ENCODE data around the gene KANSL3.

The KANSL3 gene

GRCh38 chr2:96608469-96609455 is 29.4 kb downstream of the KANSL3 start:
- no peak for DNase-seq (ENCODE audit: low read depth in 2 of 2)

- DNase-seq (ENCODE audit: low read depth in 2 of 2): no peak
Measured at GRCh38 chr2:96604104-96604503, 34.0 kb downstream of the KANSL3 start.

- no peak for DNase-seq (ENCODE audit: low read depth in 2 of 2)
Measured at GRCh38 chr2:96602330-96602823, 35.7 kb downstream of the KANSL3 start.

GRCh38 chr2:96601382-96602292 is 36.5 kb downstream of the KANSL3 start:
- DNase-seq (ENCODE audit: low read depth in 2 of 2): no peak

- no peak for DNase-seq (ENCODE audit: low read depth in 2 of 2)
Measured at GRCh38 chr2:96599941-96600340, 38.2 kb downstream of the KANSL3 start.

- DNase-seq (ENCODE audit: low read depth in 2 of 2): no peak
Measured at GRCh38 chr2:96596596-96596995, 41.5 kb downstream of the KANSL3 start.

- DNase-seq (ENCODE audit: low read depth in 2 of 2): no peak
Measured at GRCh38 chr2:96594691-96595152, 43.4 kb downstream of the KANSL3 start.

- no peak for DNase-seq (ENCODE audit: low read depth in 2 of 2)
Measured at GRCh38 chr2:96594282-96594681, 43.8 kb downstream of the KANSL3 start.

GRCh38 chr2:96591494-96591893 is 46.6 kb downstream of the KANSL3 start:
- no peak for DNase-seq (ENCODE audit: low read depth in 2 of 2)

GRCh38 chr2:96591054-96591453 is 47.1 kb downstream of the KANSL3 start:
- no peak for DNase-seq (ENCODE audit: low read depth in 2 of 2)

- DNase-seq (ENCODE audit: low read depth in 2 of 2): no peak
Measured at GRCh38 chr2:96587843-96588242, 50.3 kb downstream of the KANSL3 start.

GRCh38 chr2:96584017-96584416 is 54.1 kb downstream of the KANSL3 start:
- DNase-seq (ENCODE audit: low read depth in 2 of 2): no peak

- DNase-seq (ENCODE audit: low read depth in 2 of 2): no peak
Measured at GRCh38 chr2:96580771-96581170, 57.3 kb downstream of the KANSL3 start.

GRCh38 chr2:96579422-96579821 is 58.7 kb downstream of the KANSL3 start:
- no peak for DNase-seq (ENCODE audit: low read depth in 2 of 2)

- no peak for DNase-seq (ENCODE audit: low read depth in 2 of 2)
Measured at GRCh38 chr2:96578731-96579130, 59.4 kb downstream of the KANSL3 start.

GRCh38 chr2:96577501-96577900 is 60.6 kb downstream of the KANSL3 start:
- no peak for DNase-seq (ENCODE audit: low read depth in 2 of 2)

- no peak for DNase-seq (ENCODE audit: low read depth in 2 of 2)
Measured at GRCh38 chr2:96575785-96576456, 62.2 kb downstream of the KANSL3 start.

GRCh38 chr2:96574364-96574763 is 63.7 kb downstream of the KANSL3 start:
- DNase-seq (ENCODE audit: low read depth in 2 of 2): no peak

GRCh38 chr2:96568094-96568493 is 70.0 kb downstream of the KANSL3 start:
- no peak for DNase-seq (ENCODE audit: low read depth in 2 of 2)

GRCh38 chr2:96565111-96565510 is 73.0 kb downstream of the KANSL3 start:
- no peak for DNase-seq (ENCODE audit: low read depth in 2 of 2)

GRCh38 chr2:96564563-96564962 is 73.5 kb downstream of the KANSL3 start:
- no peak for DNase-seq (ENCODE audit: low read depth in 2 of 2)

GRCh38 chr2:96564026-96564425 is 74.1 kb downstream of the KANSL3 start:
- no peak for DNase-seq (ENCODE audit: low read depth in 2 of 2)
